Loucy (cell line): ENCODE results near the gene RERE.

ENCODE experiments used
- H2AFZ ChIP-seq: fragments of 200-600 bp; sonication (generic); 2 replicates; pipeline ENCODE4 v1.6.0; 2016; ENCODE audit warnings: antibody characterized with exemption, mild to moderate bottlenecking, low read length, moderate library complexity
- H3F3A ChIP-seq: fragments of 200-600 bp; 2 replicates; pipeline ENCODE4 v1.6.0; 2016; ENCODE audit warnings: antibody characterized with exemption, low read depth, mild to moderate bottlenecking
- H3K27me3 ChIP-seq: fragments of 200-600 bp; sonication (generic); 2 replicates; pipeline ENCODE4 v1.6.1; 2014; ENCODE audit warnings: low read length, mild to moderate bottlenecking; ENCODE audit not compliant: insufficient read depth, poor library complexity, severe bottlenecking
- H3K36me3 ChIP-seq: fragments of 200-600 bp; sonication (generic); 2 replicates; pipeline ENCODE4 v1.6.1; 2016; ENCODE audit warnings: low read length; ENCODE audit not compliant: insufficient read depth
- H3K4me1 ChIP-seq: fragments of 200-600 bp; sonication (generic); 2 replicates; pipeline ENCODE4 v1.5.1; 2014; ENCODE audit warnings: low read length, mild to moderate bottlenecking; ENCODE audit not compliant: insufficient read depth, poor library complexity, severe bottlenecking
- H3K4me2 ChIP-seq: fragments of 200-600 bp; sonication (generic); 2 replicates; pipeline ENCODE4 v1.6.0; 2014; ENCODE audit warnings: antibody characterized with exemption, low read length, low read depth, mild to moderate bottlenecking; ENCODE audit not compliant: poor library complexity, severe bottlenecking
- H3K4me3 ChIP-seq: fragments of 200-600 bp; sonication (generic); 2 replicates; pipeline ENCODE4 v1.5.1; 2014; ENCODE audit warnings: low read length, mild to moderate bottlenecking, mixed read lengths; ENCODE audit not compliant: poor library complexity, severe bottlenecking
- H3K79me2 ChIP-seq: fragments of 200-600 bp; sonication (generic); 2 replicates; pipeline ENCODE4 v1.6.1; 2014; ENCODE audit warnings: low read length; ENCODE audit not compliant: insufficient read depth
- H3K9ac ChIP-seq: fragments of 200-600 bp; sonication (generic); 2 replicates; pipeline ENCODE4 v1.6.0; 2014; ENCODE audit warnings: mild to moderate bottlenecking, low read depth, low read length, moderate library complexity; ENCODE audit not compliant: poor library complexity, severe bottlenecking
- H3K9me2 ChIP-seq: fragments of 200-600 bp; sonication (generic); replicated peaks from 2 replicates; pipeline ENCODE4 v1.6.1; 2016; ENCODE audit warnings: low read depth, low read length, mixed read lengths
- H3K9me3 ChIP-seq: fragments of 200-600 bp; sonication (generic); 2 replicates; pipeline ENCODE4 v1.6.1; 2014; ENCODE audit warnings: mild to moderate bottlenecking, antibody characterized with exemption, low read length, low read depth; ENCODE audit not compliant: insufficient read depth
- H4K20me1 ChIP-seq: fragments of 200-600 bp; sonication (generic); 2 replicates; pipeline ENCODE4 v1.6.0; 2014; ENCODE audit warnings: antibody characterized with exemption, low read length, mild to moderate bottlenecking; ENCODE audit not compliant: insufficient read depth, poor library complexity, severe bottlenecking
- CTCF ChIP-seq: fragments of 200-600 bp; sonication (generic); conservative IDR thresholded peaks from 2 replicates; pipeline ENCODE4 v1.5.1; 2014; ENCODE audit warnings: mild to moderate bottlenecking, antibody characterized with exemption, low read length
- EZH2phosphoT487 ChIP-seq: fragments of 200-600 bp; IDR thresholded peaks from 2 replicates; pipeline ENCODE4 v1.6.1; 2018; ENCODE audit warnings: antibody characterized with exemption, mild to moderate bottlenecking, moderate library complexity, borderline replicate concordance

The RERE gene

GRCh38 chr1:8417625-8418024 lies 399.8 kb downstream of the RERE start:
- TF ChIP-seq CTCF = no peak
- no peak for TF ChIP-seq EZH2phosphoT487
- peaks cover 36% of the 10 kb centered on the region; the same call in 1 of the 2 replicates for H3K36me3 ChIP-seq
- H3K27me3 ChIP-seq = no peaks in the 10 kb centered on the region
- peak overlapping the region; percentile 91 for H3K4me2 ChIP-seq
- no peaks in the 10 kb centered on the region for H3F3A ChIP-seq
- no peak overlapping the region for H2AFZ ChIP-seq
- peak overlapping the region; percentile 11 for H3K9ac ChIP-seq
- H3K9me2 ChIP-seq = no peaks in the 10 kb centered on the region
- H3K4me3 ChIP-seq = peak overlapping the region; percentile 90
- no peaks in the 10 kb centered on the region for H3K9me3 ChIP-seq
- H3K79me2 ChIP-seq = peaks cover 99% of the 10 kb centered on the region
- H4K20me1 ChIP-seq = peaks cover 82% of the 10 kb centered on the region
- peaks cover 77% of the 10 kb centered on the region for H3K4me1 ChIP-seq

GRCh38 chr1:8416881-8417280 lies 400.6 kb downstream of the RERE start:
- peaks cover 43% of the 10 kb centered on the region; the same call in 1 of the 2 replicates for H3K36me3 ChIP-seq
- no peaks in the 10 kb centered on the region for H3K27me3 ChIP-seq
- no peaks in the 10 kb centered on the region for H3F3A ChIP-seq
- no peak overlapping the region for H2AFZ ChIP-seq
- H3K9me2 ChIP-seq = no peaks in the 10 kb centered on the region
- peaks cover 99% of the 10 kb centered on the region for H3K79me2 ChIP-seq
- peak overlapping the region; percentile 91 for H3K4me2 ChIP-seq
- H3K4me3 ChIP-seq = peak overlapping the region; percentile 90
- H3K9ac ChIP-seq = peak overlapping the region; percentile 11
- H4K20me1 ChIP-seq = peaks cover 81% of the 10 kb centered on the region
- peaks cover 72% of the 10 kb centered on the region for H3K4me1 ChIP-seq
- TF ChIP-seq CTCF (no peak), EZH2phosphoT487 (no peak)
- H3K9me3 ChIP-seq = no peaks in the 10 kb centered on the region

GRCh38 chr1:8415526-8416278 lies 401.7 kb downstream of the RERE start:
- H2AFZ ChIP-seq = no peak overlapping the region
- peaks cover 45% of the 10 kb centered on the region; the same call in 1 of the 2 replicates for H3K36me3 ChIP-seq

More at GRCh38 chr1:8415526-8416278, 401.7 kb downstream of the RERE start:
- peaks cover 63% of the 10 kb centered on the region for H3K4me1 ChIP-seq
- no peaks in the 10 kb centered on the region for H3K27me3 ChIP-seq
- no peak overlapping the region for H3K9ac ChIP-seq
- H3K9me2 ChIP-seq = no peaks in the 10 kb centered on the region
- no peaks in the 10 kb centered on the region for H3F3A ChIP-seq
- peaks cover 99% of the 10 kb centered on the region for H3K79me2 ChIP-seq
- H3K4me3 ChIP-seq = peak overlapping the region; percentile 16
- H4K20me1 ChIP-seq = peaks cover 81% of the 10 kb centered on the region
- no peaks in the 10 kb centered on the region for H3K9me3 ChIP-seq
- peak overlapping the region; percentile 23 for H3K4me2 ChIP-seq
- TF ChIP-seq EZH2phosphoT487 = no peak
- no peak for TF ChIP-seq CTCF
